Umbilical cord (tissue), 2 donors: Measurements from ENCODE around the gene ATP7A. TPM values are rescaled to one million over a fixed set of nuclear protein-coding genes. Genes with fewer than 3 reads are reported as not detected.
"Not testable (repeated sequence)": the region's sequence is repeated elsewhere in the genome, so short reads cannot be mapped to it uniquely, and the experiment has no call there.

ENCODE experiments used
- DNase-seq: peaks from one replicate; pipeline ENCODE4 v3.0.0-alpha.2; 2015; ENCODE audit warnings: low spot score
- total RNA-seq: library from RNA; depleted of rRNA; stranded (reverse); fragments of >200 nt; gene quantifications from one replicate; pipeline ENCODE4 v1.2.3, GENCODE V29; 2014; ENCODE audit warnings: low replicate concordance; ENCODE audit not compliant: insufficient read depth

ATP7A gene
- total RNA-seq, 1 donor from 2014 or later: 15.6 TPM

GRCh38 chrX:77945031-77945430 lies 34.5 kb downstream of the ATP7A start:
- not testable (repeated sequence) for DNase-seq

- no peak for DNase-seq
These were observed 35.5 kb downstream of the ATP7A start for GRCh38 chrX:77945910-77946545.

GRCh38 chrX:77946571-77946970 lies 36.1 kb downstream of the ATP7A start:
- DNase-seq: no peak

GRCh38 chrX:77949840-77950239 lies 39.3 kb downstream of the ATP7A start:
- no peak for DNase-seq

GRCh38 chrX:77952173-77952572 lies 41.7 kb downstream of the ATP7A start:
- DNase-seq: no peak

- DNase-seq: no peak
These were observed 42.8 kb downstream of the ATP7A start for GRCh38 chrX:77953302-77953701.

GRCh38 chrX:77953708-77954107 lies 43.2 kb downstream of the ATP7A start:
- DNase-seq: no peak

- DNase-seq: no peak
These were observed 50.1 kb downstream of the ATP7A start for GRCh38 chrX:77960567-77960966.

- no peak for DNase-seq
These were observed 50.6 kb downstream of the ATP7A start for GRCh38 chrX:77961063-77961462.

- DNase-seq: no peak
These were observed 51.8 kb downstream of the ATP7A start for GRCh38 chrX:77962068-77962902.

- DNase-seq: no peak
These were observed 55.9 kb downstream of the ATP7A start for GRCh38 chrX:77966361-77966760.

- no peak for DNase-seq
These were observed 57.1 kb downstream of the ATP7A start for GRCh38 chrX:77967631-77968030.

GRCh38 chrX:77969538-77969937 lies 59.0 kb downstream of the ATP7A start, which contains the start of gene PGAM4:
Gene PGAM4, minus strand, starts transcription at chrX:77969638. Its CDS starts 0 bp downstream, at chrX:77969638.
- no peak for DNase-seq

GRCh38 chrX:77975755-77976154 lies 65.3 kb downstream of the ATP7A start:
- no peak for DNase-seq

GRCh38 chrX:77977095-77977494 lies 66.6 kb downstream of the ATP7A start:
- DNase-seq: no peak

GRCh38 chrX:77977518-77977917 lies 67.0 kb downstream of the ATP7A start:
- no peak for DNase-seq

- no peak for DNase-seq
These were observed 69.4 kb downstream of the ATP7A start for GRCh38 chrX:77979870-77980269.

GRCh38 chrX:78011846-78012245 lies 101.4 kb downstream of the ATP7A start:
- DNase-seq: no peak

GRCh38 chrX:78019586-78020483 lies 109.3 kb downstream of the ATP7A start:
- DNase-seq: peak; percentile 6

- DNase-seq: no peak
These were observed 114.0 kb downstream of the ATP7A start for GRCh38 chrX:78024349-78025059.

GRCh38 chrX:78027798-78028197 lies 117.3 kb downstream of the ATP7A start:
- no peak for DNase-seq
